Esophagus muscularis mucosa (tissue), 3 donors: ENCODE results near the gene TACSTD2.

Source experiments
- POLR2A ChIP-seq: fragments of 450-650 bp; IDR thresholded peaks from one replicate; pipeline ENCODE4 v1.6.1; 2017; ENCODE audit warnings: antibody characterized with exemption, moderate library complexity, mild to moderate bottlenecking, low read depth
- TF ChIP-seq, protein P1 (sequence below), 3 experiments: fragments of 200-600 bp in 2 of 3; fragments of 450-650 bp in 1 of 3; sonication (generic) in 2 of 3; IDR thresholded peaks; one replicate each; pipeline ENCODE4 v1.5.1; 2017 to 2019; ENCODE audit warnings: antibody characterized with exemption in 3 of 3, mild to moderate bottlenecking in 2 of 3, moderate library complexity in 1 of 3

DNA sequence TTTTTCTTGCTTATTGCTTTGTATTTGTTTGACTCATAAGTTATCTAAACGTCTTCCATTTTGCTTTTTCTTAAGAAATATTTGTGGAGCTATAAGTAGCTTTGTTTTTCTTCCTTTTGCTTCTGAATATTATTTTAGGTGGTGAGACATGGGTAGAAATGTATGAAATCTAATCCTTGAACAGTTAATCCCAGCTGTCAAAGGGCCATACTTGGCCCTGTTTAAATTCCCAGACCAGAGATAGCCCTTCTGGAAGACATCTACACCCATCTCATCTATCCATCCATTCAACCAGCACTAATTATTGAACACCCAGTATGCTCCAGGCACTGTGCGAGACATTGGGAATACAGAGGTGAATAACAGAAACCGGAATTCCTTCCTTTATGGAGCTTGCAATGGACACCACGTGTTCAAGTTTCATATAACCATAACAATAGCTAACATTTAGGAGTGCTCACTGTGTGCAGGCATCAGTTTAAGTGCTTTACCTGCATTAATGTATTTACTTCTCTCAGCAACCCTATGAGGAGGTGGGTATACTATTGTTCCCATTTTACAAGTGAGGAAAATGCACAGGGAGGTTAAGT, 8.7 kb downstream of the TACSTD2 start:
- TF ChIP-seq POLR2A = no peak
- TF ChIP-seq, protein P1, sequence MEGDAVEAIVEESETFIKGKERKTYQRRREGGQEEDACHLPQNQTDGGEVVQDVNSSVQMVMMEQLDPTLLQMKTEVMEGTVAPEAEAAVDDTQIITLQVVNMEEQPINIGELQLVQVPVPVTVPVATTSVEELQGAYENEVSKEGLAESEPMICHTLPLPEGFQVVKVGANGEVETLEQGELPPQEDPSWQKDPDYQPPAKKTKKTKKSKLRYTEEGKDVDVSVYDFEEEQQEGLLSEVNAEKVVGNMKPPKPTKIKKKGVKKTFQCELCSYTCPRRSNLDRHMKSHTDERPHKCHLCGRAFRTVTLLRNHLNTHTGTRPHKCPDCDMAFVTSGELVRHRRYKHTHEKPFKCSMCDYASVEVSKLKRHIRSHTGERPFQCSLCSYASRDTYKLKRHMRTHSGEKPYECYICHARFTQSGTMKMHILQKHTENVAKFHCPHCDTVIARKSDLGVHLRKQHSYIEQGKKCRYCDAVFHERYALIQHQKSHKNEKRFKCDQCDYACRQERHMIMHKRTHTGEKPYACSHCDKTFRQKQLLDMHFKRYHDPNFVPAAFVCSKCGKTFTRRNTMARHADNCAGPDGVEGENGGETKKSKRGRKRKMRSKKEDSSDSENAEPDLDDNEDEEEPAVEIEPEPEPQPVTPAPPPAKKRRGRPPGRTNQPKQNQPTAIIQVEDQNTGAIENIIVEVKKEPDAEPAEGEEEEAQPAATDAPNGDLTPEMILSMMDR (IDR thresholded peaks at IDR 0.05) = no peak
